H1 (cell line): Measurements from ENCODE around the gene BMF. TPM values are rescaled to one million over a fixed set of nuclear protein-coding genes. Genes with fewer than 3 reads are reported as not detected.

Source experiments
- CTCF ChIA-PET: fragments of 300-600 bp; sonication (Branson Sonifier 250); formaldehyde crosslinking; loops from one replicate; lab custom pipeline; 2021; ENCODE audit not compliant: partially characterized antibody; lab: Charles Lee
- POLR2A ChIA-PET: fragments of 300-600 bp; sonication (Branson Sonifier 250); formaldehyde crosslinking; loops from one replicate; lab custom pipeline; 2021; ENCODE audit warnings: inconsistent platforms; ENCODE audit not compliant: partially characterized antibody; lab: Charles Lee
- DNase-seq, 2 experiments: peaks; one replicate each; pipeline versions ENCODE4 v3.0.0 to v3.0.0-alpha.2; 2010 to 2022; ENCODE audit warnings: low spot score in 2 of 2, low read depth in 1 of 2, mixed read lengths in 1 of 2
- FAIRE-seq: peaks from 2 replicates; lab custom pipeline; 2011; peaks lifted over from hg19 to GRCh38; lab: Jason Lieb, UNC
- H2AFZ ChIP-seq: 2 replicates; pipeline ENCODE4 v1.8.1; 2012; ENCODE audit warnings: low read length, inconsistent platforms
- H2AK5ac ChIP-seq: 2 replicates; pipeline ENCODE4 v1.6.1; 2013; ENCODE audit warnings: low read depth, low read length
- H2BK120ac ChIP-seq: replicated peaks from 2 replicates; pipeline ENCODE3; 2013; ENCODE audit warnings: low read depth, low read length, inconsistent platforms
- H2BK12ac ChIP-seq: 2 replicates; pipeline ENCODE4 v1.6.1; 2013; ENCODE audit warnings: low read depth, low read length
- H2BK15ac ChIP-seq: 2 replicates; pipeline ENCODE4 v1.6.1; 2013; ENCODE audit warnings: low read length
- H2BK20ac ChIP-seq: 2 replicates; pipeline ENCODE4 v1.6.1; 2013; ENCODE audit warnings: low read length
- H2BK5ac ChIP-seq: 2 replicates; pipeline ENCODE4 v1.6.1; 2013; ENCODE audit warnings: low read depth, low read length
- H3K14ac ChIP-seq: 2 replicates; pipeline ENCODE4 v1.6.1; 2013; ENCODE audit warnings: inconsistent platforms; ENCODE audit not compliant: insufficient read length
- H3K18ac ChIP-seq: 2 replicates; pipeline ENCODE4 v1.6.1; 2013; ENCODE audit warnings: low read length; ENCODE audit errors: extremely low read depth
- H3K23ac ChIP-seq: 2 replicates; pipeline ENCODE4 v1.6.1; 2013; ENCODE audit warnings: inconsistent platforms; ENCODE audit not compliant: insufficient read length
- H3K23me2 ChIP-seq: 2 replicates; pipeline ENCODE4 v1.6.1; 2013; ENCODE audit warnings: low read depth, low read length
- H3K27ac ChIP-seq: 2 replicates; pipeline ENCODE4 v1.6.1; 2011; ENCODE audit warnings: low read depth, low read length, inconsistent platforms
- H3K27me3 ChIP-seq, 4 experiments: replicated peaks in 1 of 4; 1 replicate in 1 of 4; 2 replicates in 3 of 4; pipeline versions ENCODE4 v1.6.1 to v1.8.1; 2011 to 2013; ENCODE audit warnings: low read length in 3 of 4, mild to moderate bottlenecking in 3 of 4, inconsistent platforms in 2 of 4, mixed read lengths in 2 of 4, moderate library complexity in 1 of 4; ENCODE audit not compliant: control insufficient read depth in 3 of 4, insufficient read depth in 3 of 4; ENCODE audit errors: extremely low read depth in 1 of 4
- H3K36me3 ChIP-seq, 4 experiments: 2 replicates each; pipeline versions ENCODE4 v1.6.1 to v1.8.1; 2011 to 2013; ENCODE audit warnings: mild to moderate bottlenecking in 4 of 4, low read length in 3 of 4, moderate library complexity in 2 of 4, control low read depth in 1 of 4, inconsistent platforms in 1 of 4; ENCODE audit not compliant: insufficient read depth in 4 of 4, control insufficient read depth in 2 of 4
- H3K4ac ChIP-seq: replicated peaks from 2 replicates; pipeline ENCODE3; 2013; ENCODE audit warnings: low read length, low read depth, mixed read lengths, inconsistent platforms; ENCODE audit not compliant: insufficient read length
- H3K4me1 ChIP-seq, 4 experiments: replicated peaks in 1 of 4; 1 replicate in 1 of 4; 2 replicates in 3 of 4; pipeline versions ENCODE4 v1.6.1 to v1.8.1; 2011 to 2013; ENCODE audit warnings: low read length in 3 of 4, inconsistent platforms in 2 of 4, mixed read lengths in 1 of 4; ENCODE audit not compliant: insufficient read depth in 4 of 4, control insufficient read depth in 3 of 4
- H3K4me2 ChIP-seq, 2 experiments: 2 replicates each; pipeline versions ENCODE4 v1.6.1 to v1.8.1; 2011 to 2013; ENCODE audit warnings: low read depth in 2 of 2, low read length in 2 of 2, control low read depth in 1 of 2, inconsistent platforms in 1 of 2, mild to moderate bottlenecking in 1 of 2; ENCODE audit not compliant: insufficient read depth in 1 of 2
- H3K4me3 ChIP-seq, 4 experiments: fragments of 200-600, 300-600 bp in 1 of 4; sonication (generic), shearing (Covaris generic), sonication (Bioruptor Twin) in 1 of 4; 2 replicates each; pipeline versions ENCODE4 v1.5.1 to v1.8.1; 2011 to 2016; ENCODE audit warnings: low read length in 4 of 4, low read depth in 3 of 4, control low read depth in 2 of 4, inconsistent platforms in 2 of 4, mild to moderate bottlenecking in 2 of 4, mixed read lengths in 1 of 4, moderate library complexity in 1 of 4; ENCODE audit not compliant: insufficient read depth in 2 of 4; ENCODE audit errors: extremely low read depth in 1 of 4
- H3K56ac ChIP-seq: replicated peaks from 2 replicates; pipeline ENCODE3; 2013; ENCODE audit warnings: low read depth, mild to moderate bottlenecking, mixed read lengths, low read length, inconsistent platforms; ENCODE audit not compliant: insufficient read length
- H3K79me1 ChIP-seq: 2 replicates; pipeline ENCODE4 v1.6.1; 2013; ENCODE audit warnings: low read depth, low read length, control low read depth
- H3K79me2 ChIP-seq, 2 experiments: 2 replicates each; pipeline versions ENCODE4 v1.6.1 to v1.8.1; 2012 to 2013; ENCODE audit warnings: low read length in 2 of 2, mild to moderate bottlenecking in 2 of 2, inconsistent platforms in 1 of 2; ENCODE audit not compliant: insufficient read depth in 2 of 2, control insufficient read depth in 1 of 2
- H3K9ac ChIP-seq, 4 experiments: replicated peaks in 1 of 4; 1 replicate in 1 of 4; 2 replicates in 3 of 4; pipeline versions ENCODE4 v1.6.1 to v1.8.1; 2011 to 2013; ENCODE audit warnings: low read depth in 3 of 4, low read length in 3 of 4, control low read depth in 2 of 4, mild to moderate bottlenecking in 2 of 4, moderate library complexity in 2 of 4, inconsistent platforms in 1 of 4; ENCODE audit errors: extremely low read depth in 1 of 4
- H3K9me3 ChIP-seq, 2 experiments: 2 replicates each; pipeline versions ENCODE4 v1.6.1 to v1.8.1; 2012 to 2013; ENCODE audit warnings: mild to moderate bottlenecking in 2 of 2, moderate library complexity in 2 of 2, control low read depth in 1 of 2, inconsistent platforms in 1 of 2, low read depth in 1 of 2, low read length in 1 of 2, mixed read lengths in 1 of 2; ENCODE audit not compliant: insufficient read depth in 2 of 2
- H4K20me1 ChIP-seq, 2 experiments: replicated peaks in 1 of 2; 2 replicates each; pipeline versions ENCODE3 to v1.8.1; 2011 to 2013; ENCODE audit warnings: inconsistent platforms in 2 of 2, low read length in 2 of 2, mild to moderate bottlenecking in 1 of 2; ENCODE audit not compliant: insufficient read depth in 2 of 2, control insufficient read depth in 1 of 2
- H4K5ac ChIP-seq: 2 replicates; pipeline ENCODE4 v1.6.1; 2013; ENCODE audit warnings: low read length, low read depth, mixed read lengths, inconsistent platforms; ENCODE audit not compliant: insufficient read length
- H4K8ac ChIP-seq: 2 replicates; pipeline ENCODE4 v1.8.0; 2013; ENCODE audit warnings: mild to moderate bottlenecking, moderate library complexity, low read length, inconsistent platforms; ENCODE audit not compliant: insufficient read depth; ENCODE audit errors: extremely low read depth
- H4K91ac ChIP-seq: replicated peaks from 2 replicates; pipeline ENCODE3; 2013; ENCODE audit warnings: low read length, mixed read lengths, inconsistent platforms; ENCODE audit not compliant: insufficient read length
- BCL11A ChIP-seq, 2 experiments: IDR thresholded peaks; one replicate each; pipeline ENCODE4 v1.6.1; 2011; ENCODE audit warnings: low read depth in 2 of 2, low read length in 2 of 2, mild to moderate bottlenecking in 2 of 2
- CTCF ChIP-seq, 3 experiments: IDR thresholded peaks; 1 replicate in 2 of 3; 2 replicates in 1 of 3; pipeline versions ENCODE4 v1.5.1 to v1.6.1; 2011; ENCODE audit warnings: low read length in 3 of 3, mild to moderate bottlenecking in 3 of 3, inconsistent platforms in 2 of 3, low read depth in 1 of 3, moderate library complexity in 1 of 3; ENCODE audit not compliant: insufficient read depth in 1 of 3; ENCODE audit errors: control extremely low read depth in 1 of 3
- EP300 ChIP-seq, 2 experiments: IDR thresholded peaks; 1 replicate in 1 of 2; 2 replicates in 1 of 2; pipeline ENCODE4 v1.6.1; 2011 to 2012; ENCODE audit warnings: low read depth in 2 of 2, low read length in 2 of 2, mild to moderate bottlenecking in 2 of 2, borderline replicate concordance in 1 of 2, inconsistent platforms in 1 of 2, moderate library complexity in 1 of 2
- HDAC2 ChIP-seq, 2 experiments: fragments of 300-600 bp in 1 of 2; sonication (generic) in 1 of 2; IDR thresholded peaks; 2 replicates each; pipeline ENCODE4 v1.6.1; 2011 to 2012; ENCODE audit warnings: low read depth in 2 of 2, low read length in 2 of 2, mild to moderate bottlenecking in 2 of 2, moderate library complexity in 2 of 2, borderline replicate concordance in 1 of 2, inconsistent platforms in 1 of 2
- POLR2A ChIP-seq, 2 experiments: IDR thresholded peaks; 1 replicate in 1 of 2; 2 replicates in 1 of 2; pipeline ENCODE4 v1.6.1; 2011; ENCODE audit warnings: low read depth in 2 of 2, low read length in 2 of 2, mild to moderate bottlenecking in 2 of 2; ENCODE audit errors: control extremely low read depth in 1 of 2
- POU5F1 ChIP-seq: IDR thresholded peaks from 2 replicates; pipeline ENCODE4 v1.6.1; 2011; ENCODE audit warnings: low read depth, mild to moderate bottlenecking, low read length, moderate library complexity
- RAD21 ChIP-seq, 2 experiments: IDR thresholded peaks in 1 of 2; conservative IDR thresholded peaks in 1 of 2; 2 replicates each; pipeline ENCODE4 v1.6.1; 2011; ENCODE audit warnings: low read depth in 2 of 2, low read length in 2 of 2, improper control_type of control experiment in 1 of 2, inconsistent platforms in 1 of 2, mild to moderate bottlenecking in 1 of 2, moderate library complexity in 1 of 2
- SUZ12 ChIP-seq: fragments of 200-600 bp; sonication (generic); IDR thresholded peaks from 2 replicates; pipeline ENCODE4 v1.6.1; 2012; ENCODE audit warnings: mild to moderate bottlenecking, inconsistent platforms, low read length, moderate library complexity, mixed read lengths
- WGBS, 2 experiments: shearing (Covaris generic) in 1 of 2; methylation state at CpG; one replicate each; pipeline versions ENCODE4 v1.1.6 to v1.1.7; 2013 to 2015; ENCODE audit warnings: low lambda C conversion rate in 2 of 2, mixed read lengths in 2 of 2, inconsistent platforms in 1 of 2, low coverage in 1 of 2, missing lambda C conversion rate in 1 of 2; ENCODE audit not compliant: insufficient replicate concordance in 2 of 2, insufficient coverage in 1 of 2, insufficient read length in 1 of 2; ENCODE audit errors: extremely low coverage in 1 of 2, missing lambda C conversion rate in 1 of 2; 5-methylcytosine and 5-hydroxymethylcytosine counted together
- polyA plus RNA-seq, 7 experiments: library from polyadenylated mRNA; depleted of rRNA in 3 of 7; stranded (reverse) in 5 of 7; unstranded in 2 of 7; fragments of >200 nt in 5 of 7; fragments of 200-250 nt in 2 of 7; gene quantifications; 1 replicate in 5 of 7; 2 replicates in 1 of 7; 4 replicates in 1 of 7; pipeline versions ENCODE4 v1.2.1 to v1.2.3, GENCODE V29; 2011 to 2013; ENCODE audit warnings: missing spikeins in 2 of 7, mixed read lengths in 2 of 7
- total RNA-seq: library from RNA; stranded (reverse); fragmentation: NEBNext Ultra II Directional; extraction: Animal tissue kit (Norgen Biotek cat#: 25700); gene quantifications from 2 replicates; pipeline ENCODE4 v1.2.1, GENCODE V29; 2021

The BMF gene
- total and polyA plus RNA-seq, 2 of the 8 experiments (the other 6 are each of a cell fraction or from before 2014, with no cell fraction given): 21.2 to 24.2 TPM

- Histone ChIP-seq H3K4ac (no peak overlapping the region), H4K91ac (no peak overlapping the region), H3K79me1 (no peaks in the 10 kb centered on the region), H3K56ac (no peak overlapping the region), H3K4me3 (no peak overlapping the region), H4K5ac (no peak overlapping the region), H3K23ac (no peak overlapping the region), H3K4me1 (peaks cover 0 to 19% (median 10%) of the 10 kb centered on the region in 4 experiments; a peak in 6 of 7 replicates), H2BK12ac (no peak overlapping the region), H2AFZ (no peak overlapping the region; the same call in 1 of the 2 replicates), H3K27ac (no peak overlapping the region), H2BK5ac (no peak overlapping the region), H3K79me2 (no peaks in the 10 kb centered on the region), H2BK15ac (no peak overlapping the region), H2BK120ac (no peak overlapping the region), H3K4me2 (no peak overlapping the region), H3K23me2 (no peaks in the 10 kb centered on the region), H3K36me3 (no peaks in the 10 kb centered on the region), H2AK5ac (no peak overlapping the region), H4K8ac (0 out of 2 replicates have a peak overlapping the region, but pooled peaks have one; percentile 48), H3K9me3 (no peaks in the 10 kb centered on the region), H2BK20ac (no peak overlapping the region), H3K14ac (no peak overlapping the region), H3K27me3 (no peaks in the 10 kb centered on the region), H3K18ac (no peak overlapping the region; the same call in 1 of the 2 replicates), H4K20me1 (no peaks in the 10 kb centered on the region), H3K9ac (no peak overlapping the region)
- ChIA-PET CTCF (interaction anchor here (0.6 to 10.5 kb wide), 12 partner anchors 9 to 65 kb away, joined by 3 to 113 read pairs (median 5); partner anchors contain the start of gene BMF), POLR2A (interaction anchor here (1.0 to 2.0 kb wide), 4 partner anchors 13 to 89 kb away, joined by 3 to 4 read pairs (median 4); partner anchors contain the start of gene BUB1B)
- no peak for DNase-seq
- WGBS, 2 experiments: 87% methylated on average over 34 of the region's 34 CpGs; no CpG with 5 or more reads in 1 of the 2 experiments
- FAIRE-seq: no peak
- TF ChIP-seq HDAC2 (IDR thresholded peaks at IDR 0.05; ENCODE audit: borderline replicate concordance in 1 of 2, low read depth in 2 of 2, low read length in 2 of 2) (no peak), EP300 (IDR thresholded peaks at IDR 0.05; ENCODE audit: borderline replicate concordance in 1 of 2, low read depth in 2 of 2, low read length in 2 of 2) (no peak), BCL11A (IDR thresholded peaks at IDR 0.05; ENCODE audit: low read depth in 2 of 2, low read length in 2 of 2) (no peak), SUZ12 (no peak), CTCF (IDR thresholded peaks at IDR 0.05; ENCODE audit: control extremely low read depth in 1 of 3, insufficient read depth in 1 of 3, low read depth in 1 of 3, low read length in 3 of 3) (peak; percentile 6 to 23 (median 12); a peak in 2 of 4 replicates), RAD21 (IDR thresholded peaks at IDR 0.05 in 1 of 2, conservative IDR thresholded peaks at IDR 0.05 in 1 of 2; ENCODE audit: low read depth in 2 of 2, low read length in 2 of 2) (peak in 1 of 2 experiments; percentile 37; a peak in 2 of 4 replicates), POU5F1 (no peak), POLR2A (IDR thresholded peaks at IDR 0.05; ENCODE audit: control extremely low read depth in 1 of 2, low read depth in 2 of 2, low read length in 2 of 2) (no peak)
Observed at GRCh38 chr15:40072216-40072990, 36.3 kb downstream of the BMF start.
